Vagina (tissue), 2 donors: ENCODE measurements around the gene BIVM.

Experiments
- POLR2A ChIP-seq, 2 donors: fragments of 450-650 bp; IDR thresholded peaks; one replicate each; pipeline ENCODE4 v1.6.1; 2017; ENCODE audit warnings: antibody characterized with exemption in 2 of 2, mild to moderate bottlenecking in 2 of 2, moderate library complexity in 2 of 2
- POLR2AphosphoS5 ChIP-seq, 2 donors: sonication (generic); formaldehyde crosslinking; IDR thresholded peaks; one replicate each; pipeline ENCODE4 v1.9.0; 2017; ENCODE audit warnings: antibody characterized with exemption in 2 of 2, mild to moderate bottlenecking in 2 of 2, low read depth in 1 of 2; ENCODE audit not compliant: insufficient read depth in 1 of 2

GRCh38 chr13:102856557-102856956 lies 57.6 kb downstream of the BIVM start:
- TF ChIP-seq POLR2A (IDR thresholded peaks at IDR 0.05) (no peak), POLR2AphosphoS5 (IDR thresholded peaks at IDR 0.05; ENCODE audit: insufficient read depth in 1 of 2, low read depth in 1 of 2) (no peak)
